Activated T-cell treated with anti-CD3 and anti-CD28 coated beads, Interleukin-2, amount 50 U/mL, for 48 hours (primary cell): ENCODE measurements around the gene OR52L1.
"Not testable (repeated sequence)": the region's sequence is repeated elsewhere in the genome, so short reads cannot be mapped to it uniquely, and the experiment has no call there.

Source experiments
- DNase-seq, 2 experiments: peaks; one replicate each; pipeline ENCODE4 v3.0.0-alpha.2; 2020

The OR52L1 gene

GRCh38 chr11:5986885-5987284 is at the start of gene OR52L1:
OR52L1 (minus strand) TSS chr11:5986985; CDS start chr11:5986930, 55 bp downstream.
- DNase-seq: no peak

- no peak for DNase-seq
Observed at GRCh38 chr11:6030708-6031405, 44.1 kb upstream of the OR52L1 start, which contains the start of gene OR56A1. OR56A1 (minus strand) TSS chr11:6030758; CDS start chr11:6027692, 3,066 bp downstream.

GRCh38 chr11:6027501-6027900 is 40.7 kb upstream of the OR52L1 start:
- no peak for DNase-seq

- no peak for DNase-seq
Observed at GRCh38 chr11:6025056-6025455, 38.3 kb upstream of the OR52L1 start.

GRCh38 chr11:6022956-6023355 is 36.2 kb upstream of the OR52L1 start:
- no peak for DNase-seq

GRCh38 chr11:6013042-6013441 is 26.3 kb upstream of the OR52L1 start:
- DNase-seq: no peak

- no peak for DNase-seq
Observed at GRCh38 chr11:6012035-6012668, 25.4 kb upstream of the OR52L1 start.

- no peak for DNase-seq
Observed at GRCh38 chr11:6006846-6007245, 20.1 kb upstream of the OR52L1 start, which contains the start of gene OR56A4. OR56A4 (minus strand) TSS chr11:6006946; CDS start chr11:6002992, 3,954 bp downstream.

- no peak for DNase-seq
Observed at GRCh38 chr11:6006395-6006794, 19.6 kb upstream of the OR52L1 start.

GRCh38 chr11:6002202-6002699 is 15.5 kb upstream of the OR52L1 start:
- no peak for DNase-seq

GRCh38 chr11:5994791-5995190 is 8.0 kb upstream of the OR52L1 start:
- DNase-seq: no peak

- DNase-seq: no peak
Observed at GRCh38 chr11:5992604-5993251, 5.9 kb upstream of the OR52L1 start.

GRCh38 chr11:5992150-5992549 is 5.4 kb upstream of the OR52L1 start:
- no peak for DNase-seq

GRCh38 chr11:5989203-5989602 is 2.4 kb upstream of the OR52L1 start:
- DNase-seq: no peak

- DNase-seq: no peak
Observed at GRCh38 chr11:5983443-5983842, 3.3 kb downstream of the OR52L1 start.

- no peak for DNase-seq
Observed at GRCh38 chr11:5973530-5973929, 13.3 kb downstream of the OR52L1 start.

GRCh38 chr11:5968394-5968793 is 18.4 kb downstream of the OR52L1 start, which contains the start of gene OR56A5:
OR56A5 (minus strand) TSS chr11:5968494; CDS start chr11:5968494, 0 bp downstream.
- no peak for DNase-seq

- no peak for DNase-seq
Observed at GRCh38 chr11:5967708-5968107, 19.1 kb downstream of the OR52L1 start.

- no peak for DNase-seq
Observed at GRCh38 chr11:5966958-5967357, 19.8 kb downstream of the OR52L1 start.

GRCh38 chr11:5960704-5961320 is 26.0 kb downstream of the OR52L1 start:
- DNase-seq: not testable (repeated sequence)

- DNase-seq: no peak
Observed at GRCh38 chr11:5955586-5955985, 31.2 kb downstream of the OR52L1 start.

- DNase-seq: no peak
Observed at GRCh38 chr11:5941951-5942350, 44.8 kb downstream of the OR52L1 start, which contains the start of gene OR56A3. OR56A3 (plus strand) TSS chr11:5942251; CDS start chr11:5947347, 5,096 bp downstream.

- DNase-seq: no peak
Observed at GRCh38 chr11:5940748-5941147, 46.0 kb downstream of the OR52L1 start.
